ENCODE data around the gene RANBP9.

RANBP9 gene

DNA sequence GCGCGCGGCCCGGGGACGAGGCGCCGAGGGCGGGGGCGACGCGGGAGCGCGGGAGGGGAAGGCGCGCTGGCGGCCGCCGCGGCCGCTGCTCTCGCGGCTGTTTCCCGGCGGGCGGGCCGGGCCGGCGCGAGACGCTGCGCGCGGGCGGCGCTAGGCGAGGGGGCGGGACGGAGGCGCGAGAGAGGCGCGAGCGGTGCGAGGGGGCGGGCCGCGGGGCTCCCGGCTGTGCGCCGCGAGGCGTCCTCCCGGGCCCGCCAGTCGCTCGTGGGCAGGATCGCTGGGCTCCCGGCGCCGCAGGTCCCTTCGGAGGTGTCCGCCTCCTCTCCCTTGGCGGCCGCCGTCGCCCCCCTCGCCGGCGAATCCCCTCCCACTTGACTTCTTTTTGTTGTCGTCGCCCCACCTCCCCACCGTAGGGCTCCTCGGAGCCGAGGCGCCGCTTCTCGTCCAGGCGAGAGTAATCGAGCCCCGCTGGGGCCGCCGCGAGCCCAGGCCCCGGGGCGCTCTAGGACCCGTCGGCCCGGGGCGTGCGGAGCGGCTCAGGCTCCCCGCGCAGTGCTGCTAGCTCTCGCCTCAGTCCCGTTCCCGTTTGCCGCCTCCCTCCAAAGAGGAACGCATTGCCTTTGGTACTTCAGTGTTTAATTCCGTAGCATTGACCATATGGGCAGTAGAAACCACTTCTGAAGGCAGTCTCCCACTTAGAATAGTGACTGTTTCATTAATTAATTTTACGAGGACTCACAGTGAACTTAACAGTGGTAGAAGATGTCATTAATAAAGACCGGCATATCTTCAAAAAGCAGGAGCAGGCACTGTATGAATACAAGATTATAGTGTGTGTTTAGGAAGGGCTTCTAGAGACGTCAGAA, at the start of gene RANBP9:
RANBP9 (minus strand) TSS at position 103 of the 866 bp plus-strand sequence. CDS start 330 bp downstream, outside the sequence.
- peak; percentile 88 for DNase-seq

DNA sequence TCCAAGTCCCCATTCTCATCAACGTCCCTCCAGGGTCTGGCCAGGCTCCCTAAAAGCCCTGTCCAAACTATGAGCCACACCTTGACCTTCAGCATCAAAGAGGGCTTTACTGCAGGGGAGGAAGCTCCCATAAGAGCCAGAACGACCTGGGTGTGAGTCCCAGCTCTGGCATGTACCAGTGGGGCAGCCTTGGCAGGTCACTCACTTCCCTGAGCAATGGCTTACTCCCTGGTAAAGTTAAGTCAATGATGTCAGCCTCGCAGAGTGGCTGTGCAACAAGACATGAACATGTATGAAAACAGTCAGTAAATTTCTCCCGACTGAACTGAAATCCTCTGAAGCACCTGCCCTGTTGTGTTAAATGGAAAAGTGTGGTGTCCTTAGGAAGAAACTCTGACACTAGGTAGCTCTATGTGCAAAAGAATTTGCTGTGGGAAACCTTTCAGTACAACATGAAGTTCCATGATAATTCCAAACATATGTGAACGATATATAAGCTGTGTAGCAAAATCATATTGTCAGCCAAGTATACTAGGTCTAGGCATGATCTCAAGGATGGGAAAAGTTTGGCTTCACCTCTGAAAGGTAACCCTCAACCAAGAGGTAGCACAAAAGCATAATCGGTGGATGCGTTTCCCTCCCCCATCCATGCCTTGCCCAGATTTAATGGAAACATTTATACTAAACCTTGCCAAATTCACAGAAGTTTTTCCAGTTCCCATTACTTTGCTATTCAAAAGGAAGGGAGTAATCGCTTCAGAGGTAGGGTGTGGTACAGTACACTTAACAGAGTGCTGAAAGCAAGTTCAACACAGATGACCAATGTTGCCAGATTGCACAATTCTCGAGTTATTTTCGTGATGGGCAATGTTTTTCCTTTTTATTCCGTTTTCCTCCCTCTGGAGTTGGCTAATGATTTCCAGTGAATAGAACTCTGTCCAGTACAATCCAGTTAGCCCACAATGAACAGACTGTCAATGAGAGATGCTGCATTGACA, 49.0 kb upstream of the RANBP9 start:
- no peak for DNase-seq

GRCh38 chr6:13759025-13759424, 47.4 kb upstream of the RANBP9 start:
- no peak for DNase-seq

- no peak for DNase-seq
These were observed 43.0 kb upstream of the RANBP9 start for GRCh38 chr6:13754644-13755043.

DNA sequence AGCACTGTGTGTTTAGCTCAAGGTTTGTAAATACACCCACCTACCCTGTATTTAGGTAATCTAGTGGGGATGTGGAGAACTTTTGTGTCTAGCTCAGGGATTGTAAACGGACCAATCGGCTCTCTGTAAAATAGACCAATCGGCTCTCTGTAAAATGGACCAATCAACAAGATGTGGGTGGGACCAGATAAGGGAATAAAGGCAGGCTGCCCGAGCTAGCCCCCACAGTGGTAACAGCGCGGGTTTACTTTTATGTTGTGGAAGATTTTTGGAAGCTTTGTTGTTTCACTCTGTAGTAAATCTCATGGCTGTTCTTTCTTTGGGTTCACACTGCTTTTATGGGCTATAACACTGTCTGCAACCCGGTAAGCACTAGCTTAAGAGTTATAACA, 32.1 kb upstream of the RANBP9 start:
- DNase-seq, result no peak

- DNase-seq, result no peak
These were observed 31.5 kb upstream of the RANBP9 start for GRCh38 chr6:13742961-13743735.

DNA sequence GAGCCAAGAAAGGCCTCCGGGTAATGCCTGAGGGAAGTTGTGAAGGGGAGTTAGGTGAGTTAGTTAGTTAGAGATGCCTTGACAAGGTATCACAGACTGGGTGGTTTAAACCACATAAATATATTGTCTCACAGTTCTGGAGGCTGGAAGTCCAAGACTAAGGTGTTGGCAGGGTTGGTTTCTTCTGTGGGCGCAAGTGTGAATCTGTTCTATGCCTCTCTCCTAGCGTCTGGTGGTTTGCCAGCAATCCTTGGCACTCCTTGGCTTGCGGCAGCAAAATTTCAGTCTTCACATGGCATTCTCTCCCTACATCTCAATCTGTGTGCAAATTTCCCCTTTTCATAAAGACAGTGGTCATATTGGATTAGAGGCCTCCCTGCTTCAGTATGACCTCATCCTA, 29.7 kb upstream of the RANBP9 start:
- DNase-seq, result no peak

- DNase-seq, result no peak
These were observed 23.4 kb upstream of the RANBP9 start for GRCh38 chr6:13735031-13735430.

GRCh38 chr6:13733178-13733887, 21.7 kb upstream of the RANBP9 start:
- no peak for DNase-seq

DNA sequence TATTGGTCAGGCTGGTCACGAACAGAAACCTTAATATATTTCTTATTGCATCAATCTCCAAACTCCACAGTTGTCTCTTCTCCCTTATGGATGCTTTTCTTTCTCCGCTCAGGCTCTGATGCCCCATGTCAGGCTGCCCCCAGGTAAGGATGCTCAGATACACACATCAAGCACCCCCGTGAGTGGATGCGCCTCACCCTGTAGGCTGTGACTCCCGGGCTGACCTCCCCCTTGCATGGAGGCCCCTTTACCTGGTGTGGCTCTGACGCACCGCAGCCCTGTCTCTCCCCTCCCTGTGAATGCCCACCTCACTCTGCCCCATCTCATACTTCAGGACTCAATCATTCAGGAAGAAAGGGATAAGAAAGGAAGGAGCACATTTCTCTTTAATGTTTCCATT, 19.1 kb upstream of the RANBP9 start:
- no peak for DNase-seq

DNA sequence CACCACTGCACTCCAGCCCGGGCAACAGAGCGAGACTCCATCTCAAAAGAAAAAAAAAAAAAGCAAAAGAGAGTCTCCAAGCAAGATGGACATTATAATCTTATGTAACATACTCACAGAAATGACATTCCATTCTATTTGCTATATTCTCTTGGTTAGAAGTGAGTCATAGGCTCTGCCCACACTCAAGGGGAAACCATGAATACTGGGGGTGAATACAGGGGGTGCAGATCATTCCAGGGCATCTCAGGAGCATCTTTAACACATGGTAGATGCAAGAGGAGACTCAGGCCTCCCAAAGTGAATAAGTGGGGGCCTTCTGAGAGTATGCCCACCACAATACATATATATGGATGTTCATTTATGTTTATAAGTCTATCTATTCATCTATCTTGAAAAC, 18.3 kb upstream of the RANBP9 start:
- DNase-seq, result no peak

DNA sequence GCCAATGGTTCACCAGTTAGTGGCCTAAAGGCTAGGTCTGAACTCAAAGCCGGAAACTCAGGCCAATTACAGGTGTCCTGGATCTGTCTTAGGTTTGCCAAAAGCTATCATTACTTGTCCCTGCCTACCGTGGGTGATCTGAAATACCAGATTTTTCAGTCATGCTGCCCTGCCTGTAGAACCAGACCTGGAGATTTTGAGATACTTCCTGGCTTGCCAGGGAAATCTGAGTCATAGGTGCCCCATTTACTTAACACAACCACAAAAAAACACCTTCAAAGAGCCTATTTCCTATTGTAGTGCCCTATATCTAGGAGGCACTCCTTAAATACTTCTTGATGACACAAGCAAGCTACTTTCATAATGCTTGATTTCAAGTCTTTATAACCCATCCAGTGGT, 13.9 kb upstream of the RANBP9 start:
- DNase-seq, result peak; percentile 23

- no peak for DNase-seq
These were observed 13.4 kb upstream of the RANBP9 start for GRCh38 chr6:13725052-13725451.

- DNase-seq, result no peak
These were observed 12.5 kb upstream of the RANBP9 start for GRCh38 chr6:13724182-13724581.

- DNase-seq, result no peak
These were observed 11.2 kb upstream of the RANBP9 start for GRCh38 chr6:13722880-13723279.

DNA sequence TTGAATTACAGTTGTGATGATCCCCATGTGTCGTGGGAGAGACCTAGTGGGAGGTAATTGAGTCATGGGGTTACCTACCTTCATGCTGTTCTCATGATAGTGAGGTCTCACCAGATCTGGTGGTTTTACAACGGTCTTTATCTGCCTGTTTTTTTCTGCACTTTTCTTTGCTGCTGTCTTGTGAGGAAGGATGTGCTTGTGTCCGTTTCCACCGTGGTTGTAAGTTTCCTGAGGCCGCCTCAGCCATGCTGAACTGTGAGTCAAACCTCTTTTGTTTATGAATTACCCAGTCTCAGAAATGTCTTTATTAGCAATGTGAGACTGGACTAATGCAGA, 6.5 kb upstream of the RANBP9 start:
- DNase-seq, result no peak

DNA sequence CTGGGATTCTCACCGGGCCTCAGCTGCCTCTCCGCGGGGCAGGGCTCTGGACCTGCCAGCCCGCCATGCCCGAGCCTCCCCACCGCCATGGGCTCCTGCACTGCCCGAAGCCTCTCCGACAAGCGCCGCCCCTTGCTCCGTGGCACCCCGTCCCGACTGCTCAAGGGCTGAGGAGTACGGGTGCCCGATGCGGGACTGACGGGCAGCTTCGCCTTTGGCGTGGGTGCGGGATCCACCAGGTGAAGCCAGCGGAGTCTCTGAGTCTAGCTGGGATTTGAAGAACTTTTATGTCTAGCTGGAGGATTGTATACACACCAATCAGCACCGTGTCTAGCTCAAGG, 5.3 kb upstream of the RANBP9 start:
- no peak for DNase-seq

DNA sequence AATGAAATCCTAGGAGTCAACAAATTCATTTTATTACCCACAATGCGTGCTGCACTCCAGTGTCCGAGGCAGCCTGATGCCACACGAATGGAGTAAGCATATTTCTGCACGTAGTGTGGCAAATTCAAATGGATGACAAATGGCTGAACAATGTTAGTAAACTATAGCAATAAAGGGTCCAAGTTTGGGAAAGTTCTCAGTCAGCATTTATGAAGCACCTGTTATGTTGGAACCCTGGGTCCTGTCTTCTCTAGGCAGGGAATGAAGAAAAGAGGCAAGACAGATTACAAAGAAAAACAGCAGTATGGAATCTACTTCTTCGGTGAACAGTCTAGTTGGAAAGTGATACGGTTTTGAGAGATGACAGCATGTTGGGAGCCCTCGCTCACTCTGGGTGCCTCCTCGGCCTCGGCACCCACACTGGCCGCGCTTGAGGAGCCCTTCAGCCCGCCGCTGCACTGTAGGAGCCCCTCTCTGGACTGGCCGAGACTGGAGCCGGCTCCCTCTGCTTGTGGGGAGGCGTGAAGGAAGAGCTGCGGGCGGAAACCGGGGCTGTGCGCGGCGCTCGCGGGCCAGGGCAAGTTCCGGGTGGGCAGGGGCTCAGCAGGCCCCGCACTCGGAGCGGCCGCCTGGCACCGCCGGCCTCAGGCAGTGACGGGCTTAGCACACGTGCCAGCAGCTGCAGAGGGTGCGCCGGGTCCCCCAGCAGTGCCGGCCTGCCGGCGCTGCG, 4.8 kb upstream of the RANBP9 start:
- no peak for DNase-seq

DNA sequence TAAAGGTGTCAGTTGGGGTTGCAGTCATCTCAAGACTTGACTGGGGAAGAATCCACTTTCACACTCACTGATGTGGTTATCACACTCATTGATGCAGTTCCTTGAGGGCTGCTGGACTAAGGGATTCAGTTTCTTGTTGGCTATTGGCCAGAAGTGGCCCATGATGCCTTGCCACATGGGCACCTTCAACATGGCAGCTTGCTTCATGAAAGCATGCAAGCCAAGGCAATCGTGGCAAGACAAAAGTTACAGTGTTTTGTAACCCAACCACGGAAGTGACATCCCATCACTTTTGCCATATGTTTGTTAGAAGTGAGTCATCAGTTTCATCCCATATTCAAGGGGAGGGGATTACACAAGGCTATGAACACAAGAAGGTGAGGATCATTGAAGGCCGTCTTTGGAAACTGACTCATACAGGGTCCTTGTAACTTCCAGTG, 3.8 kb upstream of the RANBP9 start:
- no peak for DNase-seq

DNA sequence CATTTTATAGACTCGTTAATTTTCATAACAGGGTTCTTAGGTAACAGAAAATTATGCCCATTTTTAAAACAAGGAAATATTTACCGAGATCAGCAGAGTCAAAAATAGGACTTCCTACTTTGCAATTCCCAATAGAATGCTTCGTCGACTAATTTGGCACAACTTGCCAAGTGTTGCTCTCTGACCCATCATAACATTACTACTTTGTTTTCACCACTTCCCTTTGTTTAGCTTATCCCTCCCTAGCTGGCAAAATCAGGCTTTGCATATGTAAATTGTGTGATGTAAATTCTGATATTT, 914 bp upstream of the RANBP9 start:
- DNase-seq, result no peak

GRCh38 chr6:13711324-13711732, 307 bp downstream of the RANBP9 start:
- DNase-seq, result peak; percentile 79

Measured in NK-92 treated with Interleukin-12 subunit alpha and Interleukin-12 subunit beta, amount 100 ng/mL, for 24 hours (cell line).